A673 (cell line): ENCODE data around the gene EXOC2. TPM values are rescaled to one million over a fixed set of nuclear protein-coding genes. Genes with fewer than 3 reads are reported as not detected.

Experiments
- BruUV-seq: library from RNA; stranded (reverse); fragments of 400-500 nt; replicated peaks from 2 replicates; lab custom pipeline; 2021; lab: Mats Ljungman, UMichigan
- CTCF ChIA-PET: fragments of 300-600 bp; sonication (Branson Sonifier 250); formaldehyde crosslinking; loops from one replicate; lab custom pipeline; 2022; ENCODE audit warnings: antibody characterized with exemption; lab: Charles Lee
- POLR2A ChIA-PET: fragments of 300-600 bp; sonication (Branson Sonifier 250); formaldehyde crosslinking; loops from one replicate; lab custom pipeline; 2022; ENCODE audit warnings: antibody characterized with exemption; ENCODE audit not compliant: low non-redundant PET; lab: Charles Lee
- DNase-seq: peaks from one replicate; pipeline ENCODE4 v3.0.0-alpha.2; 2015; ENCODE audit warnings: low spot score
- H3K27ac ChIP-seq: fragments of 200-600 bp; sonication (generic); 2 replicates; pipeline ENCODE4 v1.5.1; 2016; ENCODE audit warnings: mixed run types, low read depth, mild to moderate bottlenecking, mixed read lengths, antibody characterized with exemption, low read length; ENCODE audit not compliant: poor library complexity, severe bottlenecking
- H3K27me3 ChIP-seq: fragments of 200-600 bp; sonication (generic); replicated peaks from 2 replicates; pipeline ENCODE4 v1.6.1; 2017; ENCODE audit warnings: mixed run types, low read depth, mild to moderate bottlenecking, mixed read lengths, antibody characterized with exemption, low read length; ENCODE audit not compliant: insufficient read depth, poor library complexity
- H3K36me3 ChIP-seq: fragments of 200-600 bp; sonication (generic); 2 replicates; pipeline ENCODE4 v1.6.1; 2016; ENCODE audit warnings: mixed run types, mild to moderate bottlenecking, mixed read lengths, antibody characterized with exemption, low read length; ENCODE audit not compliant: insufficient read depth, poor library complexity, severe bottlenecking
- H3K4me1 ChIP-seq: fragments of 200-600 bp; sonication (generic); 2 replicates; pipeline ENCODE4 v1.6.1; 2017; ENCODE audit warnings: mixed run types, mild to moderate bottlenecking, mixed read lengths, antibody characterized with exemption, low read length; ENCODE audit not compliant: insufficient read depth, poor library complexity, severe bottlenecking
- H3K4me3 ChIP-seq: fragments of 200-600 bp; sonication (generic); 2 replicates; pipeline ENCODE4 v1.5.1; 2016; ENCODE audit warnings: low read depth, mixed run types, mild to moderate bottlenecking, mixed read lengths, low read length; ENCODE audit not compliant: poor library complexity, severe bottlenecking
- H3K9me3 ChIP-seq: fragments of 200-600 bp; sonication (generic); 2 replicates; pipeline ENCODE4 v1.6.1; 2016; ENCODE audit warnings: mixed run types, low read depth, mild to moderate bottlenecking, mixed read lengths, antibody characterized with exemption, low read length; ENCODE audit not compliant: poor library complexity, severe bottlenecking
- EZH2 ChIP-seq: fragments of 200-600 bp; sonication (generic); IDR thresholded peaks from 2 replicates; pipeline ENCODE4 v1.6.1; 2017; ENCODE audit warnings: borderline replicate concordance, low read depth, mild to moderate bottlenecking, mixed read lengths, antibody characterized with exemption, low read length; ENCODE audit not compliant: poor library complexity, severe bottlenecking
- intact Hi-C: fragments of 100-400 bp; cut with micrococcal nuclease; formaldehyde crosslinking; loops from one replicate; pipeline ENCODE4 v1.10.0; 2022; ENCODE audit not compliant: unreplicated experiment
- total RNA-seq: library from RNA; stranded (reverse); gene quantifications from 2 replicates; pipeline ENCODE4 v1.2.3, GENCODE V29; 2021
- TF ChIP-seq, protein P1 (sequence below): fragments of 300-800, 200-600 bp; sonication (generic); conservative IDR thresholded peaks from 2 replicates; pipeline ENCODE4 v1.5.1; 2017; ENCODE audit warnings: low read depth, mild to moderate bottlenecking, antibody characterized with exemption, low read length, moderate library complexity, mixed read lengths

EXOC2 gene
- total RNA-seq, 1 experiment from 2014 or later, result 22.4 TPM

DNA sequence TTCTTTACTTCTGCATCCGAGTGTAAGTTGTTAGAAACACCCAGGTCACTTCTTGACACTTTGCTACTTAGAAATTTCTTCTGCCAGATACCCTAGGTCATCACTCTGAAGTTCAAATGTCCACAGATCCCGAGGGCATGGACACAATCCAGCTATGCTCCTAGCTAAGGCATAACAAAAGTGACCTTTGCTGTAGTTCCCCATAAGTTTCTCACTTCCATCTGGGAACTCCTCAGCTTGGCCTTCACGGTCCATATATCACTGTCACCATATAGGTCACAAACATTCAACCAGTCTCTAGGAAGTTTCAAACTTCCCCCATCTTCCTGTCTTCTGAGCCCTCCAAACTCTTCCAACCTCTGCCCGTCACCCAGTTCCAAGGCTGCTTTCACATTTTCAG lies 236.1 kb downstream of the EXOC2 start:
- Histone ChIP-seq H3K27me3 (peaks cover 33% of the 10 kb centered on the region), H3K4me1 (no peaks in the 10 kb centered on the region), H3K9me3 (no peaks in the 10 kb centered on the region), H3K36me3 (no peaks in the 10 kb centered on the region), H3K27ac (no peak overlapping the region), H3K4me3 (no peak overlapping the region)
- DNase-seq, result no peak
- BruUV-seq, result no TSS peak
- CTCF ChIA-PET, result no interaction called here
- POLR2A ChIA-PET, result no interaction called here
- intact Hi-C loops, result no loop called here
- no peak for TF ChIP-seq EZH2
- TF ChIP-seq, protein P1, sequence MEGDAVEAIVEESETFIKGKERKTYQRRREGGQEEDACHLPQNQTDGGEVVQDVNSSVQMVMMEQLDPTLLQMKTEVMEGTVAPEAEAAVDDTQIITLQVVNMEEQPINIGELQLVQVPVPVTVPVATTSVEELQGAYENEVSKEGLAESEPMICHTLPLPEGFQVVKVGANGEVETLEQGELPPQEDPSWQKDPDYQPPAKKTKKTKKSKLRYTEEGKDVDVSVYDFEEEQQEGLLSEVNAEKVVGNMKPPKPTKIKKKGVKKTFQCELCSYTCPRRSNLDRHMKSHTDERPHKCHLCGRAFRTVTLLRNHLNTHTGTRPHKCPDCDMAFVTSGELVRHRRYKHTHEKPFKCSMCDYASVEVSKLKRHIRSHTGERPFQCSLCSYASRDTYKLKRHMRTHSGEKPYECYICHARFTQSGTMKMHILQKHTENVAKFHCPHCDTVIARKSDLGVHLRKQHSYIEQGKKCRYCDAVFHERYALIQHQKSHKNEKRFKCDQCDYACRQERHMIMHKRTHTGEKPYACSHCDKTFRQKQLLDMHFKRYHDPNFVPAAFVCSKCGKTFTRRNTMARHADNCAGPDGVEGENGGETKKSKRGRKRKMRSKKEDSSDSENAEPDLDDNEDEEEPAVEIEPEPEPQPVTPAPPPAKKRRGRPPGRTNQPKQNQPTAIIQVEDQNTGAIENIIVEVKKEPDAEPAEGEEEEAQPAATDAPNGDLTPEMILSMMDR, result no peak

DNA sequence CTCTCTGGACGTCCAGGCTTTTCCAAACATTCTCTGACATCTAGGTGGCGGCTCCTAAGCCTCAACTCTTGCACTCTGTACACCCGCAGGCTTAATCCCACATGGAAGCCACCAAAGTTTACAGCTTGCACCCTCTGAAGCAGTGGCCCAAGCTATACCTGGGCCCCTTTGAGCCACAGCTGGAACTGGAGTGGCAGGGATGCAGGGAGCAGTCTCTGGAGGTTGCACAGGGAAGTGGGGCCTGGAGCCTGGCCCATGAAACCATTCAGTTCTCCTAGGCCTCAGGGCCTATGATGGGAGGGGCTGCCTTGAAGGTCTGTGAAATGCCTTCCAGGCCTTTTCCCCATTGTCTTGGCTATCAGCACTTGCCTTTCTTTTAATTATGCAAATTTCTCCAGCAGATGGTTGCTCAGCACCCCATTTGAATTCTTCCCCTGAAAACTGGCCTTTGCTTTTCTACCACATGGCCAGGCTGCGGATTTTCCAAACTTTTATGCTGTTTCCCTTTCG lies 236.5 kb downstream of the EXOC2 start:
- H3K4me1 ChIP-seq, result no peaks in the 10 kb centered on the region
- DNase-seq, result no peak
- H3K36me3 ChIP-seq, result no peaks in the 10 kb centered on the region
- CTCF ChIA-PET, result no interaction called here
- H3K27ac ChIP-seq, result no peak overlapping the region
- intact Hi-C loops, result no loop called here
- TF ChIP-seq, protein P1, result no peak
- no peak for TF ChIP-seq EZH2
- H3K9me3 ChIP-seq, result no peaks in the 10 kb centered on the region
- peaks cover 29% of the 10 kb centered on the region for H3K27me3 ChIP-seq
- H3K4me3 ChIP-seq, result no peak overlapping the region
- no TSS peak for BruUV-seq
- POLR2A ChIA-PET, result no interaction called here

DNA sequence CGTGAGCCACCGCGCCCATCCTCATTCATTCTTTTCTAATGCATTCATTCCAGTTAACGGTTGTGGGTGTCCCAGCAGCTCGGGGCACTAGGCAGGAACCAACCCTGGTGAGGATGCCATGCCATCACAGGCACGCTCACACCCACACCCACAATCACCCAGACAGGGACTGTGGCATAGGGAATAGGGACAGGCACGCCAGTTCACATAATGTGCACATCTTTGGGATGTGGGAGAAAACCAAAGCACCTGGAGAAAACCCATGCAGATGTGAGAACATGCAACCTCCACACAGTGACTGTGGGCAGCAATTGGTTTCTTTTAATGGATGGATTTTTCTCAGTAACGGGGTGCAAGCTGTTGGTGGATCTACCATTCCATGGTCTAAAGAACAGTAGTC lies 237.1 kb downstream of the EXOC2 start:
- intact Hi-C loops, result no loop called here
- Histone ChIP-seq H3K4me1 (no peaks in the 10 kb centered on the region), H3K27ac (no peak overlapping the region), H3K36me3 (no peaks in the 10 kb centered on the region), H3K27me3 (peaks cover 28% of the 10 kb centered on the region), H3K9me3 (no peaks in the 10 kb centered on the region), H3K4me3 (no peak overlapping the region)
- no peak for TF ChIP-seq EZH2
- TF ChIP-seq, protein P1, result no peak
- no peak for DNase-seq
- no TSS peak for BruUV-seq
- ChIA-PET POLR2A (no interaction called here), CTCF (no interaction called here)
